SH-SY5Y (cell line): ENCODE measurements around the gene GSTA5.
"Not testable (repeated sequence)": the region's sequence is repeated elsewhere in the genome, so short reads cannot be mapped to it uniquely, and the experiment has no call there.

Experiments used
- GATA2 ChIP-seq: IDR thresholded peaks from 2 replicates; pipeline ENCODE4 v1.6.1; 2011; ENCODE audit warnings: mild to moderate bottlenecking, low read depth, low read length
- GATA3 ChIP-seq: IDR thresholded peaks from 2 replicates; pipeline ENCODE4 v1.6.1; 2011; ENCODE audit warnings: low read depth, mild to moderate bottlenecking, low read length, moderate library complexity

DNA sequence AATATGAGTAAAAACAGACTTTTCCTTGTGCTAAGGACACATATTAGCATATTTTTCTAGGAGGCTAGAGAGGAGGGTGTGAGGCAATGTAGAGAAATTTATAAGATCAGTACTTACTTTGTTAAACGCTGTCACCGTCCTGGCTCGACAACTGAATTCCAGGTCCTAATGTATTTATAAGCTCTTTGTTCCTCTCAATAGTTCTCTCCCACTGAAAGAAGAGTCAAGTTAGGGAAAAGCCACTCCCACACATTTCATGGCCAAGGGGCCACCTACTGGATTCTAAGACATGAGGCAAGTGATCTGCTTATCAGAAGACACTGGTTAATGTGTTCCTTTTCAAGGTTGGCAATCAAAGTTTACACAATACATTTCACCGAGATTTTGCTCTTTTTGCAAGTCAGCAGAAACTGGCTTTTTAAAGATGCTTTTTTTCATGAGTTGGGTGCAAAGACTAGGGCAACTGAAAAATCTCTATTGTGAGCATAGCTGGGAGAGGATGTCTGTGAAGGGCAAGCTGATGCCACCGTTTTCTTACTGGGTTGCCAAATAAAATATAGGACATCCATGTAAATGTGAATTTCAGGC lies 36.9 kb downstream of the GSTA5 start, which contains the start of gene GSTA1:
- not testable (repeated sequence) for TF ChIP-seq GATA2, GATA3
